Endothelial cell of umbilical vein (primary cell): Measurements from ENCODE around the gene C14orf93. TPM values are rescaled to one million over a fixed set of nuclear protein-coding genes. Genes with fewer than 3 reads are reported as not detected.

Experiments
- BruUV-seq: library from RNA; stranded (reverse); fragments of 400-500 nt; replicated peaks from 2 replicates; lab custom pipeline; 2021; lab: Mats Ljungman, UMichigan
- CTCF ChIA-PET: fragments of 300-600, 350-600 bp; sonication (Branson Sonifier 250); formaldehyde crosslinking; loops from one replicate; lab custom pipeline; 2021; ENCODE audit warnings: antibody characterized with exemption, inconsistent platforms; lab: Charles Lee
- POLR2A ChIA-PET: fragments of 300-600, 350-600 bp; sonication (Branson Sonifier 250); formaldehyde crosslinking; loops from one replicate; lab custom pipeline; 2021; ENCODE audit warnings: antibody characterized with exemption, inconsistent platforms; lab: Charles Lee
- DNase-seq: peaks from one replicate; pipeline ENCODE4 v3.0.0-alpha.2; 2011; ENCODE audit warnings: low read depth, low spot score
- FAIRE-seq: peaks from 2 replicates; lab custom pipeline; 2011; peaks lifted over from hg19 to GRCh38; lab: Jason Lieb, UNC
- H2AFZ ChIP-seq: 2 replicates; pipeline ENCODE4 v1.6.0; 2012; ENCODE audit warnings: low read depth, low read length, control low read depth, inconsistent platforms
- H3K27ac ChIP-seq: 2 replicates; pipeline ENCODE4 v1.5.1; 2011; ENCODE audit warnings: low read depth, mild to moderate bottlenecking, control low read depth, low read length, moderate library complexity; ENCODE audit not compliant: insufficient read depth
- H3K27me3 ChIP-seq, 2 experiments: 2 replicates each; pipeline versions ENCODE4 v1.6.0 to v1.6.1; 2011; ENCODE audit warnings: low read length in 2 of 2, mixed read lengths in 1 of 2; ENCODE audit not compliant: control insufficient read depth in 2 of 2, insufficient read depth in 2 of 2
- H3K36me3 ChIP-seq, 2 experiments: 2 replicates in 1 of 2; 3 replicates in 1 of 2; pipeline ENCODE4 v1.5.1; 2011; ENCODE audit warnings: low read length in 2 of 2, mild to moderate bottlenecking in 1 of 2, moderate library complexity in 1 of 2; ENCODE audit not compliant: control insufficient read depth in 2 of 2, insufficient read depth in 2 of 2; ENCODE audit errors: extremely low read depth in 1 of 2
- H3K4me1 ChIP-seq: 3 replicates; pipeline ENCODE4 v1.5.1; 2011; ENCODE audit warnings: mild to moderate bottlenecking, low read length; ENCODE audit not compliant: control insufficient read depth, insufficient read depth; ENCODE audit errors: extremely low read depth
- H3K4me2 ChIP-seq: 2 replicates; pipeline ENCODE4 v1.6.1; 2011; ENCODE audit warnings: low read length, control low read depth, mixed read lengths; ENCODE audit not compliant: insufficient read depth
- H3K4me3 ChIP-seq, 3 experiments: fragments of 200-600 bp in 1 of 3; sonication (generic), shearing (Covaris generic) in 1 of 3; replicated peaks in 1 of 3; 2 replicates each; pipeline ENCODE4 v1.5.1; 2011 to 2016; ENCODE audit warnings: control low read depth in 3 of 3, low read length in 3 of 3, mild to moderate bottlenecking in 2 of 3, inconsistent platforms in 1 of 3, low read depth in 1 of 3, moderate library complexity in 1 of 3; ENCODE audit not compliant: insufficient read depth in 1 of 3
- H3K79me2 ChIP-seq: 2 replicates; pipeline ENCODE4 v1.6.0; 2012; ENCODE audit warnings: low read length, inconsistent platforms; ENCODE audit not compliant: control insufficient read depth, insufficient read depth
- H3K9ac ChIP-seq: replicated peaks from 2 replicates; pipeline ENCODE3; 2011; ENCODE audit warnings: low read length, control low read depth; ENCODE audit not compliant: insufficient read depth; ENCODE audit errors: extremely low read depth
- H3K9me1 ChIP-seq: replicated peaks from 3 replicates; pipeline ENCODE4 v1.6.0; 2011; ENCODE audit warnings: mild to moderate bottlenecking, low read length; ENCODE audit not compliant: control insufficient read depth, insufficient read depth; ENCODE audit errors: extremely low read depth
- H3K9me3 ChIP-seq: replicated peaks from 2 replicates; pipeline ENCODE4 v1.5.1; 2012; ENCODE audit warnings: low read length, inconsistent platforms; ENCODE audit not compliant: control insufficient read depth, insufficient read depth
- H4K20me1 ChIP-seq: replicated peaks from 2 replicates; pipeline ENCODE3; 2011; ENCODE audit warnings: mild to moderate bottlenecking, low read length; ENCODE audit not compliant: control insufficient read depth, insufficient read depth; ENCODE audit errors: extremely low read depth
- EZH2 ChIP-seq: IDR thresholded peaks from 2 replicates; pipeline ENCODE4 v1.6.1; 2012; ENCODE audit warnings: borderline replicate concordance, low read depth, mild to moderate bottlenecking, moderate library complexity, low read length, inconsistent platforms; ENCODE audit not compliant: severe bottlenecking
- FOS ChIP-seq: IDR thresholded peaks from 2 replicates; pipeline ENCODE4 v1.6.1; 2011; ENCODE audit warnings: mild to moderate bottlenecking, low read length, moderate library complexity, borderline replicate concordance; ENCODE audit not compliant: insufficient read depth
- GATA2 ChIP-seq: IDR thresholded peaks from 2 replicates; pipeline ENCODE4 v1.7.0; 2011; ENCODE audit warnings: low read depth, mild to moderate bottlenecking, moderate library complexity, mixed read lengths, low read length; ENCODE audit not compliant: insufficient read length, insufficient read depth
- JUN ChIP-seq: IDR thresholded peaks from 2 replicates; pipeline ENCODE4 v1.6.1; 2011; ENCODE audit warnings: borderline replicate concordance, low read depth; ENCODE audit not compliant: insufficient read length, insufficient read depth
- MYC ChIP-seq: IDR thresholded peaks from one replicate; pipeline ENCODE4 v1.6.1; 2011; ENCODE audit warnings: mild to moderate bottlenecking, low read depth, low read length
- POLR2A ChIP-seq: IDR thresholded peaks from 2 replicates; pipeline ENCODE4 v1.6.1; 2012; ENCODE audit warnings: low read depth, mild to moderate bottlenecking, control low read depth, low read length
- POLR2AphosphoS5 ChIP-seq: IDR thresholded peaks from 2 replicates; pipeline ENCODE4 v1.6.1; 2012; ENCODE audit warnings: low read depth, mild to moderate bottlenecking, control low read depth, low read length, moderate library complexity; ENCODE audit not compliant: insufficient read depth
- dilution Hi-C: fragments of 300-500 bp; cut with MboI; formaldehyde crosslinking; loops from one replicate; pipeline ENCODE4 v1.15.0; 2019; ENCODE audit warnings: low sequenced_read_pairs; ENCODE audit not compliant: extremely low pct_ligation_motif_present
- intact Hi-C: fragments of 100-400 bp; cut with micrococcal nuclease; formaldehyde crosslinking; loops from one replicate; pipeline ENCODE4 v1.10.0; 2022
- polyA plus RNA-seq, 4 experiments: library from polyadenylated mRNA; depleted of rRNA in 3 of 4; stranded (reverse) in 3 of 4; unstranded in 1 of 4; fragments of >200 nt; gene quantifications; 2 replicates each; pipeline versions ENCODE4 v1.2.1 to v1.2.3, GENCODE V29; 2011 to 2012; ENCODE audit warnings: missing spikeins in 1 of 4
- total RNA-seq: library from RNA; stranded (reverse); gene quantifications from 2 replicates; pipeline ENCODE4 v1.2.3, GENCODE V29; 2021
- TF ChIP-seq, protein P1 (sequence below), 2 donors: IDR thresholded peaks; 1 replicate in 1 of 2; 2 replicates in 1 of 2; pipeline ENCODE4 v1.5.1; 2011; ENCODE audit warnings: low read length in 2 of 2, mild to moderate bottlenecking in 2 of 2, moderate library complexity in 2 of 2, control low read depth in 1 of 2, inconsistent platforms in 1 of 2, low read depth in 1 of 2; ENCODE audit not compliant: insufficient read depth in 1 of 2; ENCODE audit errors: extremely low read depth in 1 of 2
- TF ChIP-seq, protein P2 (sequence below): IDR thresholded peaks from 2 replicates; pipeline ENCODE4 v1.6.1; 2011; ENCODE audit not compliant: insufficient read depth, insufficient read length

The C14orf93 gene
- total and polyA plus RNA-seq, 2 donors (not counting 3 experiments of a cell fraction or from before 2014, with no cell fraction given) = 7.1 to 9.2 TPM

DNA sequence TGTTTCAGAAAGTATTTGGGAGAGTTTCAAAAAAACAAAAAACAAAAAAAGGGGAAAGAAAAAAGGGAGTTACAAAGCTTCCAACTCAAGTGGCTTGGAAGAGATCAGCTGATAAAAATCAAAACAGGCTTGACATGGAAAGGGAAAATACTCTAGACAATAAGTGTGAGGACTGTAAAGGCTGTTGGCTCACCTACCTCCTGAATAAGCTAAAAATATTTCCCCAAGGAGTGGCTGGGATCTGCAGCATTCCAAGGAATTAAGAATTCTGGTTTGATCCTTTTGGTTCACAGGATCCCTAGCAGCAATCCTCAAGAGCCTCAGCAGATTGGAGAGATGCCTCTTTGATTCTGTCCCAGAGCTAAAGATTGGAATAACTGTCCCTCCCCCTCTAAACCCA lies 16.4 kb downstream of the C14orf93 start:
- H3K9me3 ChIP-seq = no peaks in the 10 kb centered on the region
- no peaks in the 10 kb centered on the region for H3K27me3 ChIP-seq
- no peaks in the 10 kb centered on the region for H3K9me1 ChIP-seq
- TF ChIP-seq POLR2A = no peak
- no peak for TF ChIP-seq GATA2
- TF ChIP-seq POLR2AphosphoS5 = no peak
- TF ChIP-seq, protein P1, sequence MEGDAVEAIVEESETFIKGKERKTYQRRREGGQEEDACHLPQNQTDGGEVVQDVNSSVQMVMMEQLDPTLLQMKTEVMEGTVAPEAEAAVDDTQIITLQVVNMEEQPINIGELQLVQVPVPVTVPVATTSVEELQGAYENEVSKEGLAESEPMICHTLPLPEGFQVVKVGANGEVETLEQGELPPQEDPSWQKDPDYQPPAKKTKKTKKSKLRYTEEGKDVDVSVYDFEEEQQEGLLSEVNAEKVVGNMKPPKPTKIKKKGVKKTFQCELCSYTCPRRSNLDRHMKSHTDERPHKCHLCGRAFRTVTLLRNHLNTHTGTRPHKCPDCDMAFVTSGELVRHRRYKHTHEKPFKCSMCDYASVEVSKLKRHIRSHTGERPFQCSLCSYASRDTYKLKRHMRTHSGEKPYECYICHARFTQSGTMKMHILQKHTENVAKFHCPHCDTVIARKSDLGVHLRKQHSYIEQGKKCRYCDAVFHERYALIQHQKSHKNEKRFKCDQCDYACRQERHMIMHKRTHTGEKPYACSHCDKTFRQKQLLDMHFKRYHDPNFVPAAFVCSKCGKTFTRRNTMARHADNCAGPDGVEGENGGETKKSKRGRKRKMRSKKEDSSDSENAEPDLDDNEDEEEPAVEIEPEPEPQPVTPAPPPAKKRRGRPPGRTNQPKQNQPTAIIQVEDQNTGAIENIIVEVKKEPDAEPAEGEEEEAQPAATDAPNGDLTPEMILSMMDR (IDR thresholded peaks at IDR 0.05; ENCODE audit: extremely low read depth in 1 of 2, insufficient read depth in 1 of 2, low read depth in 1 of 2, low read length in 2 of 2) = no peak
- no peak for TF ChIP-seq EZH2
- TF ChIP-seq, protein P2, sequence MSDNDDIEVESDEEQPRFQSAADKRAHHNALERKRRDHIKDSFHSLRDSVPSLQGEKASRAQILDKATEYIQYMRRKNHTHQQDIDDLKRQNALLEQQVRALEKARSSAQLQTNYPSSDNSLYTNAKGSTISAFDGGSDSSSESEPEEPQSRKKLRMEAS = no peak
- no peak for TF ChIP-seq MYC
- no peak for TF ChIP-seq JUN
- no peak for TF ChIP-seq FOS
- H3K4me3 ChIP-seq = no peak overlapping the region
- ChIA-PET POLR2A (no interaction called here), CTCF (interaction anchor here (1.6 to 17.1 kb wide), 6 partner anchors 12 to 116 kb away, joined by 4 to 1071 read pairs (median 9); partner anchors contain the start of genes AJUBA and CDH24)
- dilution Hi-C loops = no loop called here
- H3K36me3 ChIP-seq = no peaks in the 10 kb centered on the region
- H2AFZ ChIP-seq = no peak overlapping the region
- DNase-seq (no peak), FAIRE-seq (no peak)
- BruUV-seq = no TSS peak
- no peak overlapping the region for H3K9ac ChIP-seq
- no peak overlapping the region for H3K27ac ChIP-seq
- intact Hi-C loops = loop anchor here (5.0 kb wide), 1 partner anchor 114 kb away; no protein-coding TSS in a partner anchor
- peaks cover 4% of the 10 kb centered on the region for H3K4me1 ChIP-seq
- H3K4me2 ChIP-seq = no peak overlapping the region
- no peaks in the 10 kb centered on the region for H4K20me1 ChIP-seq
- H3K79me2 ChIP-seq = no peaks in the 10 kb centered on the region
